Measurements from ENCODE around the gene CARD14.

DNA sequence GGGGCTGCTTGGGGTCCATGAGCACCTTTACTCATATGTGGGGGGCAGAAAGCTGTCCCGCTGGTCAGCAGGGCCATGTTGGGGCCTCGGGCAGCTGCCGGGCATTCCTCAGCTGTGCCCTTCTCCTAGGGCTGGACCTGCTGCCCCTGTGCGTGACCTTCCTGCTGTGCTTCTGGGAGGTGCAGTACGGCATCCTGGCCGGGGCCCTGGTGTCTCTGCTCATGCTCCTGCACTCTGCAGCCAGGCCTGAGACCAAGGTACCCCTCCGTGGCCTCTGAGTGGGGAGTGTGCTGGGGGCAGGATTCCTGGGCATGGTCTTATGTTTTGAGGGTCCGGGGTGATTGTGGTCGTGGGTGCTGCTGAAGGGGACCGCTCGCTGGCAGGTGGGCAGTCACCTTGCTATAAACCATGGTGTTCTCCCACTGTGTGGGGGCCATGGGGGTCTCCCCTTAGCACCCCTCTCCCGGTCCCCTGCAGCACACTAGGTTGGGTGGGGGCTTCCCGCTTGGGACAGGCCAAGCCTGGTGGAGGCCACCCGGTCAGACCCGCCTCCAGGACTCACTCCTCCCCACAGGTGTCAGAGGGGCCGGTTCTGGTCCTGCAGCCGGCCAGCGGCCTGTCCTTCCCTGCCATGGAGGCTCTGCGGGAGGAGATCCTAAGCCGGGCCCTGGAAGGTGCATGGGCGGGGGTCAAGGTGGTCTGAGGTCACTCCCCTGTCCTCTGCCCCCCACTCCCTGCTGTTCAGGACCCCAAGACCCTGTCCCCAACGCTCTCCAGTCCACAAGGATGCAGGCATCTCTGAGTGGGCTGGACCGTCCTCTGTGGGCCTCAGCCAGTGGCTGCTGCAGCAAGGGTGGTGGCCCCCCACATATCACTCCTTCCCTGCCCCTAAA lies 78.4 kb downstream of the CARD14 start:
- TF ChIP-seq, protein P1, sequence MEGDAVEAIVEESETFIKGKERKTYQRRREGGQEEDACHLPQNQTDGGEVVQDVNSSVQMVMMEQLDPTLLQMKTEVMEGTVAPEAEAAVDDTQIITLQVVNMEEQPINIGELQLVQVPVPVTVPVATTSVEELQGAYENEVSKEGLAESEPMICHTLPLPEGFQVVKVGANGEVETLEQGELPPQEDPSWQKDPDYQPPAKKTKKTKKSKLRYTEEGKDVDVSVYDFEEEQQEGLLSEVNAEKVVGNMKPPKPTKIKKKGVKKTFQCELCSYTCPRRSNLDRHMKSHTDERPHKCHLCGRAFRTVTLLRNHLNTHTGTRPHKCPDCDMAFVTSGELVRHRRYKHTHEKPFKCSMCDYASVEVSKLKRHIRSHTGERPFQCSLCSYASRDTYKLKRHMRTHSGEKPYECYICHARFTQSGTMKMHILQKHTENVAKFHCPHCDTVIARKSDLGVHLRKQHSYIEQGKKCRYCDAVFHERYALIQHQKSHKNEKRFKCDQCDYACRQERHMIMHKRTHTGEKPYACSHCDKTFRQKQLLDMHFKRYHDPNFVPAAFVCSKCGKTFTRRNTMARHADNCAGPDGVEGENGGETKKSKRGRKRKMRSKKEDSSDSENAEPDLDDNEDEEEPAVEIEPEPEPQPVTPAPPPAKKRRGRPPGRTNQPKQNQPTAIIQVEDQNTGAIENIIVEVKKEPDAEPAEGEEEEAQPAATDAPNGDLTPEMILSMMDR (IDR thresholded peaks at IDR 0.05): no peak
- no peak for TF ChIP-seq POLR2A (IDR thresholded peaks at IDR 0.05)
